Pancreas (tissue), 10 donors: ENCODE measurements around the gene CHP2. TPM values are rescaled to one million over a fixed set of nuclear protein-coding genes. Genes with fewer than 3 reads are reported as not detected.

Experiments
- ATAC-seq, 4 donors: fragments of 200-7000 bp; cut with Tn5 transposase; one replicate each; pipeline versions ENCODE4 v1.8.0 to v1.9.1; 2020; ENCODE audit warnings: mild to moderate bottlenecking in 4 of 4, moderate library complexity in 4 of 4
- DNase-seq, 6 donors: peaks; one replicate each; pipeline ENCODE4 v3.0.0-alpha.2; 2020
- FAIRE-seq: peaks from 2 replicates; lab custom pipeline; 2012; peaks lifted over from hg19 to GRCh38; lab: Jason Lieb, UNC
- H3K27ac ChIP-seq, 4 donors: fragments of 200-600 bp; sonication (generic); 1 replicate in 3 of 4; 2 replicates in 1 of 4; pipeline versions ENCODE4 v1.5.0 to v1.8.0; 2020
- H3K27me3 ChIP-seq, 4 donors: fragments of 200-600 bp; one replicate each; pipeline ENCODE4 v1.8.0; 2021
- H3K36me3 ChIP-seq, 3 donors: fragments of 200-600 bp; sonication (generic) in 1 of 3; one replicate each; pipeline versions ENCODE4 v1.5.0 to v1.8.0; 2020 to 2021
- H3K4me1 ChIP-seq, 3 donors: fragments of 200-600 bp; one replicate each; pipeline ENCODE4 v1.8.0; 2021
- H3K4me3 ChIP-seq, 4 donors: fragments of 200-600 bp; sonication (generic) in 2 of 4; one replicate each; pipeline versions ENCODE4 v1.5.0 to v1.8.0; 2020 to 2021
- H3K9me3 ChIP-seq, 4 donors: fragments of 200-600 bp; one replicate each; pipeline ENCODE4 v1.8.0; 2021
- WGBS, 2 donors: extraction: QIAGEN DNeasy Blood & Tissue Kit; methylation state at CpG; one replicate each; pipeline ENCODE4 v1.1.7; 2013; 5-methylcytosine and 5-hydroxymethylcytosine counted together
- intact Hi-C, 3 donors: fragments of 100-400 bp; cut with DNase I; formaldehyde crosslinking; loops; one replicate each; pipeline versions ENCODE4 v1.11.1 to v1.14.2; 2022
- polyA plus RNA-seq, 2 donors: library from polyadenylated mRNA; stranded (reverse); fragments of 200-250 nt; gene quantifications; one replicate each; pipeline ENCODE4 v1.2.3, GENCODE V29; 2013
- total RNA-seq, 6 donors: library from RNA; stranded (reverse); fragmentation: NEBNext Ultra II Directional in 4 of 6; extraction: Animal tissue kit (Norgen Biotek cat#: 25700) in 4 of 6; gene quantifications; one replicate each; pipeline versions ENCODE4 v1.2.1 to v1.2.4, GENCODE V29; 2021 to 2023
- TF ChIP-seq, protein P1 (sequence below), 4 donors: fragments of 200-600 bp; sonication (generic) in 3 of 4; IDR thresholded peaks; one replicate each; pipeline versions ENCODE4 v1.5.0 to v1.8.0; 2021; ENCODE audit warnings: antibody characterized with exemption in 4 of 4
- donor health status: healthy with polysubstance abuse.
- donor health status: DM: no; HTN: no; CAD: no; lungs with moderate emphysema.
- donor health status: DM: no; HTN: no; CAD: no.
- donor health status: control.
- donor health status: control.
- donor health status: Bipolar disorder and iron deficiency.
- donor health status: DM: yes; HTN: yes; CAD: no.
- donor health status: DM: no; HTN: no; CAD: no.
- donor health status: DM: no; HTN: no; CAD: no.
- donor health status: DM: yes; HTN: yes; CAD: no.

Gene CHP2
- total and polyA plus RNA-seq, 8 donors = not detected

GRCh38 chr16:23755484-23755809 lies 621 bp downstream of the CHP2 start:
- Histone ChIP-seq H3K27me3 (peaks cover 0 to 10% (median 5%) of the 10 kb centered on the region in 4 donors), H3K4me1 (peaks cover 0 to 8% (median 0%) of the 10 kb centered on the region in 3 donors), H3K9me3 (no peaks in the 10 kb centered on the region), H3K36me3 (no peaks in the 10 kb centered on the region), H3K27ac (no peak overlapping the region), H3K4me3 (no peak overlapping the region)
- ATAC-seq (no peak), DNase-seq (no peak), FAIRE-seq (no peak)
- 21 to 27% methylated on average over 15 of the region's 15 CpGs for WGBS, 2 donors
- TF ChIP-seq, protein P1, sequence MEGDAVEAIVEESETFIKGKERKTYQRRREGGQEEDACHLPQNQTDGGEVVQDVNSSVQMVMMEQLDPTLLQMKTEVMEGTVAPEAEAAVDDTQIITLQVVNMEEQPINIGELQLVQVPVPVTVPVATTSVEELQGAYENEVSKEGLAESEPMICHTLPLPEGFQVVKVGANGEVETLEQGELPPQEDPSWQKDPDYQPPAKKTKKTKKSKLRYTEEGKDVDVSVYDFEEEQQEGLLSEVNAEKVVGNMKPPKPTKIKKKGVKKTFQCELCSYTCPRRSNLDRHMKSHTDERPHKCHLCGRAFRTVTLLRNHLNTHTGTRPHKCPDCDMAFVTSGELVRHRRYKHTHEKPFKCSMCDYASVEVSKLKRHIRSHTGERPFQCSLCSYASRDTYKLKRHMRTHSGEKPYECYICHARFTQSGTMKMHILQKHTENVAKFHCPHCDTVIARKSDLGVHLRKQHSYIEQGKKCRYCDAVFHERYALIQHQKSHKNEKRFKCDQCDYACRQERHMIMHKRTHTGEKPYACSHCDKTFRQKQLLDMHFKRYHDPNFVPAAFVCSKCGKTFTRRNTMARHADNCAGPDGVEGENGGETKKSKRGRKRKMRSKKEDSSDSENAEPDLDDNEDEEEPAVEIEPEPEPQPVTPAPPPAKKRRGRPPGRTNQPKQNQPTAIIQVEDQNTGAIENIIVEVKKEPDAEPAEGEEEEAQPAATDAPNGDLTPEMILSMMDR (IDR thresholded peaks at IDR 0.05) = no peak
- intact Hi-C loops = no loop called here

- TF ChIP-seq, protein P1 (IDR thresholded peaks at IDR 0.05) = no peak
- WGBS, 2 donors = 63 to 80% methylated on average over 9 of the region's 9 CpGs
- intact Hi-C loops = no loop called here
- Histone ChIP-seq H3K27ac (no peak overlapping the region), H3K27me3 (peaks cover 0 to 10% (median 5%) of the 10 kb centered on the region in 4 donors), H3K36me3 (no peaks in the 10 kb centered on the region), H3K4me3 (no peak overlapping the region), H3K9me3 (no peaks in the 10 kb centered on the region), H3K4me1 (peaks cover 0 to 8% (median 0%) of the 10 kb centered on the region in 3 donors)
- FAIRE-seq = no peak
- DNase-seq = no peak
- no peak for ATAC-seq
Measured at GRCh38 chr16:23757116-23757515, 2.3 kb downstream of the CHP2 start.

DNA sequence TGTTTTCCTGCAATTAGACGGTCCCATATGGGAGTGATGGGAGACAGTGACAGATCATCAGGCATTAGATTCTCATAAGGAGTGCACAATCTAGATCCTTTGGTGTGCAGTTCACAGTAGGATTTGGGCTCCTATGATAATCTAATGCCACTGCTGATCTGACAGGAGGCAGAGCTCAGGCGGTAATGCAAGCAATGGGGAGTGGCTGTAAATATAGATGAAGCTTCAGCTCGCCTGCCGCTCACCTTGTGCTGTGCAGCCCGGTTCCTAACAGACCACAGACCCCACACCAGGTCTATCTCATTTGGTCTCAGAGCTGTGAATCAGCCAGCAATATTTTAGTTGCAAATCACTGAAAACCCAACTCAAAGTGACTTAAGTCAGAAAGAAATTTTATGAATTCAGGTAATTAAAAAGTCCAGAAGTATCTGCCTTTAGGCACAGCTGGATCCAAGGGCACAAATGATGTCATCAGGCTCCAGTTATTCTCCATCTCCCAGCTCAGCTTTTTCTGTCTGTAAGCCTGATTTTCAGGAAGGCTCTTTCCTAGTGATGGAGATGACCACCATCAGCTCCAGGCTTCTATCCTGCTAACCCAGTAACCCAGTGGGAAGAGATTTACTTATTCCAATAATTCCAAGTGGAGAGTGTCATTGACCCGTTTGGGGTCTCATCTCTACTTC lies 3.3 kb downstream of the CHP2 start:
- DNase-seq (no peak), ATAC-seq (no peak), FAIRE-seq (no peak)
- WGBS, 2 donors = 64 to 70% methylated on average over 6 of the region's 6 CpGs
- intact Hi-C loops = no loop called here
- Histone ChIP-seq H3K27ac (no peak overlapping the region), H3K4me1 (peaks cover 0 to 8% (median 0%) of the 10 kb centered on the region in 3 donors), H3K27me3 (peaks cover 0 to 10% (median 5%) of the 10 kb centered on the region in 4 donors), H3K9me3 (no peaks in the 10 kb centered on the region), H3K4me3 (no peak overlapping the region), H3K36me3 (no peaks in the 10 kb centered on the region)
- TF ChIP-seq, protein P1 (IDR thresholded peaks at IDR 0.05) = no peak

DNA sequence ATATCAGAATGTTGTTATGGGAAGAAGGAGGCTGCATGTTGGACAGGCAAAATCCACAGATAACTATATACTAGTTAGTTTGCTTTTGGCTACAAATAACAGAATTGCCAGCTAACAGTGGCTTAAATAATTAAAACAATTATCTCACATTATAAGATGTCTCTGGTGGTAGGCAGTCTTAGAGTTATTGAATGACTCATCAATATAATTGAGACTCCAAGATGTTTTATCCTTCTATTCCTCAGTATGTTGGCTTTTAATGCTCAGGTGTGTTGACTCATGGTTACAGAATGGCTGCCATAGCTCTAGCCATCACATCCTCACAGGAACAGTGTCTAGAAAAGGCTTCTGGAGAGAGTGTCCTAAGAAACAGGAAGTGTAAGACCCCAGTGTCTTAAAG lies 11.1 kb downstream of the CHP2 start:
- no peaks in the 10 kb centered on the region for H3K36me3 ChIP-seq
- TF ChIP-seq, protein P1 (IDR thresholded peaks at IDR 0.05) = no peak
- ATAC-seq (no peak), DNase-seq (no peak), FAIRE-seq (no peak)
- no peak overlapping the region for H3K4me3 ChIP-seq
- H3K27ac ChIP-seq = no peak overlapping the region
- H3K27me3 ChIP-seq = no peaks in the 10 kb centered on the region
- no peaks in the 10 kb centered on the region for H3K9me3 ChIP-seq
- no peaks in the 10 kb centered on the region for H3K4me1 ChIP-seq
- intact Hi-C loops = no loop called here

GRCh38 chr16:23768581-23768980 lies 13.8 kb downstream of the CHP2 start:
- no peak overlapping the region for H3K4me3 ChIP-seq
- no peak overlapping the region for H3K27ac ChIP-seq
- TF ChIP-seq, protein P1 (IDR thresholded peaks at IDR 0.05) = no peak
- FAIRE-seq = no peak
- no peak for ATAC-seq
- no peaks in the 10 kb centered on the region for H3K27me3 ChIP-seq
- WGBS, 2 donors = 76 to 85% methylated on average over 2 of the region's 2 CpGs
- no peaks in the 10 kb centered on the region for H3K9me3 ChIP-seq
- no peaks in the 10 kb centered on the region for H3K4me1 ChIP-seq
- DNase-seq = no peak
- no peaks in the 10 kb centered on the region for H3K36me3 ChIP-seq
- intact Hi-C loops = no loop called here
